SK-N-MC (cell line): Measurements from ENCODE around the gene SPAG6.

Source experiments
- EZH2 ChIP-seq: fragments of 200-600 bp; sonication (generic); IDR thresholded peaks from one replicate; pipeline ENCODE4 v1.6.1; 2017; ENCODE audit warnings: antibody characterized with exemption
- POLR2AphosphoS5 ChIP-seq: IDR thresholded peaks from 2 replicates; pipeline ENCODE4 v1.6.1; 2012; ENCODE audit warnings: mild to moderate bottlenecking, low read depth, low read length, borderline replicate concordance

DNA sequence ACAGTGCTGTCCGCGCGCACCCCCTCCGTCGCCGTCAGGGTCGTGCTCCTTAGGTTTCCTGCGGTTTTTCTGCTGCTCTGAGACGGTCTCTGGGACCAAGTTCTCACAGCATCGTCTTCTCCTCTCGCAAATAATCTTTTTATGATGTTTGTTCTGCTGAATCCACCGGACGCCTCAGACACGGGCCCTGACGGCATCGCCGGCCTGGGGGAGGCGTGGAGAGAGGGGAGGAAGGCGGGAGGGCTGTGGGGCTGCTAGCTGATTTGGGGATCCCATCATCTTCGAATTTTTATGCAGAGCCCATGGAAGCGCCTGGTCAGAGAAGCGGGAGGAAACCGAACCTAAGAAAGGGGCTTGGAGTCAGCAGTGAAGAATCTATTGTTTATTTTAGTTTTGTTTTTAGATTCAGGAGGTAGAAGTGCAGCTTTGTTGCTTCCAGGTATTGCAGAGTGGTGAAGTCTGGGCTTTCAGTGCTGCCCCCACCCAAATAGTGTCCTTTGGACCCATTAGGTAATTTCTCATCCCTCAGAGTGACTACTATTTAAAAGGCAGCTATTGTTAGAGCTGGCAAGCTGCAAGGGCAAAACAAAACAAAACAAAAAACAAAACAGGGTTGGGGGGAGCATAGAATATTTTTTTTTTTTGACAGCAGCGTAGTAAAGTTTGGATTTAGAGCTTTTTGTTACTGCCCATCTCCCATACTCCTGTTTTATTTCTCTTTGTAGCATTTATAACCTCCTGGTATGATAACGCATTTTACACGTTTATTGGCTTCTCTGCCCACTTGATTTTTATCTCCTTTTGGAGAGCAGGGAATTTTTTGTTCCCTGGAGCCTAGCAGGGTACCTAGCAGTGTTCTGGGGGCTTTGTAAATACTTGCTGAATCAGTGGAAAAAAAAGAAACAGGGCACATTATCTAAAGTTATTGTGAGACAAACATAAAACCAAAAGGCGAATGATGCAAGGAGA, 92.6 kb downstream of the SPAG6 start:
- no peak for TF ChIP-seq EZH2
- no peak for TF ChIP-seq POLR2AphosphoS5
